KG1 (cell line): ENCODE measurements around the gene AHRR.
"Not testable (repeated sequence)": the region's sequence is repeated elsewhere in the genome, so short reads cannot be mapped to it uniquely, and the experiment has no call there.

Source experiments
- DNase-seq: peaks from one replicate; lab custom pipeline; 2025; lab: John Stamatoyannopoulos, UW

AHRR gene

DNA sequence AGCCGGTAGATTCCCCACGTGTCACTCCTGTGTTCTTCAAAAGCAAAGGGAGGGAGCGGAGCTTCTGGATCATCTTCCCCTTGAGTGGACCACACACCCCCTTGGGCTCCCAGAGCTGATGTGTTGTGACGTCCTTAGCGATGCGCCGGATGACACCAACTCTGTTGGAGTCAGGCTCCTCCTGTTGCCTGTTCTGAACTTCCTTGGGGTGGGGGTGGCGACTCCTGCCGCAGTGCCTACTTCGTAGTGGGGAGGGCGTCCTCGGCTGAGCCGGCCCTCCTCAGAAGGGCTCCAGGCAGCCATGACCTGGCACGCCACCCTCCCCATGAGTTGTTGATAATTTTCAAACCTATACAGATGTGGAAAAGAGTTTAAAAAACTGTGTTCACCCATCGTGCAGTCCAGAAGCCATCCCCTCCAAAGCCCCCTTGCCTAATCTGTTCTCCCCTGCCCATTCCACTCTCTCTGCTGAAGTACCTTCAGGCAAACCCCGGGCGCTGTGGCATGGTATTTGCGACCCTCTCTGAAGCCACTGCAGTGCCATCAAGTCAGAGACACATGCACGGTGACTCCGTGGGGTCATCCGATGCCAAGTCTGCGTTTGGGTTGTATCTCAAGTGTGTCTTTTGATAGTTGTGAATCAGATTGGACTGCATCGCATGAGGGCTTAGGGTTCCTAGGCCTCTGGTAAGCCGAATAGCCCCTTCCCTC, 138.2 kb downstream of the AHRR start:
- DNase-seq, result no peak

DNA sequence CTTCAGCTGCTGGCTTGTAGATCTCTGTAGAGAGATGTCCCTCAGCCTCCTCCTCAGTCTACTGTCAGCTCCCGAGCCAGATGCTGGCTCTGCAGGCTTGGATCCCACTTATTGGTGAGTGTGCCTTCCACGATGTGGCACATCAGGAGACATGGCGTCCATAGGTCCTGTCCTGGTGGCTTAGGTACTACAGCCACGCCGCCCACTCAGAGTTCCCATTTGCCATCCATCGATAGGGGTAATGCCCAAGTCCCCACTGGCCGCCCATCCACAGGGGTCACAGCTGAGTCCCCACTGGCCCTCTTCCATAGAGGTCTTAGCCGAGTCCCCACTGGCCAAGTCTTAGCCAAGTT, 138.7 kb downstream of the AHRR start:
- DNase-seq, result no peak

DNA sequence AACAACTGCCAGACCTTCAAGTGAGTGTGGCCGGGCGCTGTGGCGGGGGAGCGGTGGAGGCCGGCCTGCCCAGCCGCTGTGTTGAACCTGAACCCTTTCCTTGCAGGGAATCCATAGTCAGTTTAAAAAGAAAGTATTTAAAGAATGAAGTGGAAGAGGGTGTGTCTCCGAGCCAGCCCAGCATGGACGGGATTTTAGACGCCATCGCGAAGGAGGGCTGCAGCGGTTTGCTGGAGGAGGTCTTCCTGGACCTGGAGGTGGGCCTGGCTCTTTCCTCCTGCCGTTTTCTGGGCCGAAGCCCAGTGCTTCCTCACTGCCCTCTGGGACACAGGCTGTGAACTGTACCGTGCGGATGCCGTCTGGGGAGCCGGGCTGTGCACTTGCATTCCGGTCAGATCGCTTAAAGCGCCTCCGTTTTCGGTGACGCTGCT, 140.6 kb downstream of the AHRR start:
- DNase-seq, result no peak

DNA sequence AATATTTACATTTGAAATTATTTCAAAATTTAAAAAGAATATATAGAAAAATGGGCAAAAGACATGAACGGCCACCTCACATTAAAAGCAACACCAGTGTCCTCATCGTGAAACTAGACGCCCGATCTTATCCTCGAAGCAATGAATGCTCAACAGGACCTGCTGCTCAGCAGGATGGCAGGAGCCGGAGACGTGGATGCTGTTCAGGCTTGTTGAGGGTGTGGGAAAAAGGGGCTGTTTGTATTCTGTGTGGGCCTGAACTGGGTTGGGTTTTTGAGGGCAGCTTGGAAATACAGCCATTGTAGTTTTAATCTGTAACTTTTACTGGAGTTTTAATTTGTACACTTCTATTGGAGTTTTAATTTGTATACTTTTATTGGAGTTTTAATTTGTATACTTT, 141.8 kb downstream of the AHRR start:
- DNase-seq, result no peak

DNA sequence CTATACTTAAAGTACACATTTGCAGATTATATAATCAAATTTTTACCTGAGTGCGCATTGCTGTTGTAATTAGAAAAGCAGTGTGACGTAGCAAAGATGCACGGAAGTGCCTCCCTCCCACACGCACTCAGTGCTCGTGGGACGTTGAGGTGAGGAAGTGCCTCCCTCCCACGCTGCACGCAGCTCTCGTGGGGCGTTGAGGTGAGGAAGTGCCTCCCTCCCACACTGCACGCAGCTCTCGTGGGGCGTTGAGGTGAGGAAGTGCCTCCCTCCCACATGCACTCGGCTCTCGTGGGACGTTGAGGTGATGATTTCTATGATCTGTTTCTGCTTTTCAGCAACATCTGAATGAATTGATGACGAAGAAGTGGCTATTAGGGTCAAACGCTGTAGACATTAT, 142.4 kb downstream of the AHRR start:
- DNase-seq, result no peak

DNA sequence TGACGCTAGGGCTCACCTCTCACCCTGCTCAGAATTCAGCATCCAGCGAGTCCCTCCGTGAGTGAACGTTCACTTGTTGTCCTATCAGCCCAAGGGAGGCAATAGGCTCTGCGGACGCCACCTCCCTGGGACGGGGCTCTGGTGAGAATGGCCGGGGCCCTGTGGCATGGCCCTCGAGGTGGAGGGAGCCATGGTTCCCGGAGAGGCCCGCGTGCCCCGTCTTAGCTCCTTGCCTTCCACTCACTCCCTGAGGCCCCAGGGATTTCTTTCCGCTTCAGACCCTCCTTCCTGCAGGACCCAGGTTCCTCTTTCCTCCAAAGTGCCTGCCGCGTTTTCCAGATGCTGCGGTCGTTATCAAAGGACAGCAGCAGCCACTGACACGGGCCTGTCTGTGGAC, 142.9 kb downstream of the AHRR start:
- no peak for DNase-seq

DNA sequence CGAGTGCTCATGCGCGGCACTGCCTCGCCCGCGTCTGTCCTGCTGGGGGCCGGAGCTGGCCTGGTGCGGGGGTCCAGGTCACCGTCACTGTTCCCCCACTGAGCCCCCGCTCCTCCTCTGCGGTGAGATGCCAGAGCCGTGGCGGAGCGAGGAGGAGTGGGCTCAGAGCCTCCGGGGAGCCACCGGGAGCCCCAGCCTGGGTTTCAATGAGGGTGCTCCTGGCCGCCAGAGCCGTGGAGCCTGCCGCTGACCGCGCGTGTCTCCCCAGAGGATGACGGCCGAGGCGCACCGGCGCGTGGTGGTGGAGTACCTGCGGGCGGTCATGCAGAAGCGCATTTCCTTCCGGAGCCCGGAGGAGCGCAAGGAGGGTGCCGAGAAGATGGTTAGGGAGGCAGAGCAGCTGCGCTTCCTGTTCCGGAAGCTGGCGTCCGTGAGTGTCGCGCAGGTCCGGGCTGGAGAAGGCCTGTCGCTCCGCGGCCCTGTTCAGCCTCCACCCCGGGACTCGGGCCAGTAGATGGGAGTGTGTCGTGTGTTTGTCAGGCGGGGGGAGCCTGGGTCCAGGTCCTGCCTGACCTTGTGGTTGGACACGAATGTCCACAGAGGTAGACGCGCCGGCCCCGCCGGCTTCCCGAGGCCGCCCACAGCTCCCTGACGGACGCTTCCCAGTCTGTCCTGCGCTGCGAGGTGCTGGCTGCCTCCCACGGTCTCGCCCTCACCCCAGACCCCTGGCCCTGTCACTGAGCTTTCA, 143.5 kb downstream of the AHRR start:
- no peak for DNase-seq

DNA sequence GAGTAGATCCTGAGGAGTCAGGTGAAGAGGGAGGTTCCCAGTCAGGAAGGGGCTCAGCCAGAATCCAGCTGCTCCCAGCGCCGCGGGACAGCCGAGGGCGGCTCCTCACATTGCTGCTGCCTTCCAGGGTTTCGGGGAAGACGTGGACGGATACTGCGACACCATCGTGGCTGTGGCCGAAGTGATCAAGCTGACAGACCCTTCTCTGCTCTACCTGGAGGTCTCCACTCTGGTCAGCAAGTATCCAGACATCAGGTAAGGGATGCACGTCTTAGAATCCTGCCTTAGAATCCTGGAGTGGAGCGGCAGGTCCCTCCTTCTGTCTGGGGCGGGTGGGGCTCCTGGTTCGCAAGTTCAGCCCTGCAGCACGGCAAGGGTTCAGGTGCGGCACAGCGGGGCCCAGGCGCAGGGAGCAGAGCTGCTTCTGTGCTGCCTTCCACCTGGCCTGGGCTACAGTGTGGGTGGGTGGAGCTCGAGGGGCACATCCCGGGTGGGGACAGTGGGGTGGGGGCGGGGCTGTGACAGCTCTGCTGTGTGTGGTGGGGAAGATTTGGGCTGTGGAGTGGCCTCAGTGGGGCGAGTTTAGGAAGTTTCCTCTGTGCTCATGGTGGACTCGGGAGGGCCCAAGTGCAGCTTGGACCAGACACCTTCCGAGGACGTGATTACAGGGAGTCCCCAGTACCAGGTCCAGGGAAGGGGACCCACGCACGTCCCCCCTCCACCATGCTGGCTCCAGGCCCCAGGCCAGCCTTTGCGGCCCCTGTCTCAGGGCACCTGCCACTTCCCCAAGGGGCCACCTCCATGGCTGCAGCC, 144.3 kb downstream of the AHRR start:
- DNase-seq, result no peak

DNA sequence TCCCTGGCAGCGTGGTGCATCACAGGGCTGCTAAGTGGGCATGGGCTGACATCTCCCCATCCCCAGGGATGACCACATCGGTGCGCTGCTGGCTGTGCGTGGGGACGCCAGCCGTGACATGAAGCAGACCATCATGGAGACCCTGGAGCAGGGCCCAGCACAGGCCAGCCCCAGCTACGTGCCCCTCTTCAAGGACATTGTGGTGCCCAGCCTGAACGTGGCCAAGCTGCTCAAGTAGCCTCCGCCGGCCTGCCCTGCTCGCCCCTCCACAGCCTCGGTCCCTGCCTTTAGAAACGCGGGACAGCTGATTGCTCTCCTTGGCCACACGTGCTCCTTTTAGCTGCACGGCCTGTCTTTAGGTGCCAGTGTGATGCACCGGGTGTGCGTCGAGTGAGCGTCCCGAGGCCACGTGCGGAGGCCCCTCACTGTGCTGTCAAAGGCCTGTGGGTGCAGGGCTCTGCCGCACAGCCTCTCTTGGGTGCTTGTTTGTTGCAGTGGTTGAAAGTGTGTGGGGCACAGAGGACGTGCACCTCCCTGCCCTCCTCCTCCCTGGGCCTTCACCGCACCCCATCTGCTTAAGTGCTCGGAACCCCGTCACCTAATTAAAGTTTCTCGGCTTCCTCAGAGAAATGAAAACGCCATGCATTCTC, 145.3 kb downstream of the AHRR start:
- no peak for DNase-seq

DNA sequence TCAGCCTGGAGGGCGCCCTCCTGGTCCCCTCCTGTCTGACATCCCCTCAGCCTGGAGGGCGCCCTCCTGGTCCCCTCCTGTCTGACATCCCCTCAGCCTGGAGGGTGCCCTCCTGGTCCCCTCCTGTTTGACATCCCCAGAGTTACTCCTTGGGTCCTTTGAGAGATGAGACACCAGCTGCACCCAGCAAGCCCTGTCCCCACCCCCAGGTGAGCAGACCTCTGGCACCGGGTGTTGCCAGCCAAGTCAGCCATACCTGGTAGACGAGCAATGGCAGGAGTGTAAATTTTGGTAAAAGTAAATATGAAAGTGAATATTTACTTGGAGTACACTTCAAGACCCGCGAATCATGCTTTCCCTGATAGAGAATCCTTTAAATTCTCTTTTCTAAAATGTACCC, 146.9 kb downstream of the AHRR start:
- no peak for DNase-seq

DNA sequence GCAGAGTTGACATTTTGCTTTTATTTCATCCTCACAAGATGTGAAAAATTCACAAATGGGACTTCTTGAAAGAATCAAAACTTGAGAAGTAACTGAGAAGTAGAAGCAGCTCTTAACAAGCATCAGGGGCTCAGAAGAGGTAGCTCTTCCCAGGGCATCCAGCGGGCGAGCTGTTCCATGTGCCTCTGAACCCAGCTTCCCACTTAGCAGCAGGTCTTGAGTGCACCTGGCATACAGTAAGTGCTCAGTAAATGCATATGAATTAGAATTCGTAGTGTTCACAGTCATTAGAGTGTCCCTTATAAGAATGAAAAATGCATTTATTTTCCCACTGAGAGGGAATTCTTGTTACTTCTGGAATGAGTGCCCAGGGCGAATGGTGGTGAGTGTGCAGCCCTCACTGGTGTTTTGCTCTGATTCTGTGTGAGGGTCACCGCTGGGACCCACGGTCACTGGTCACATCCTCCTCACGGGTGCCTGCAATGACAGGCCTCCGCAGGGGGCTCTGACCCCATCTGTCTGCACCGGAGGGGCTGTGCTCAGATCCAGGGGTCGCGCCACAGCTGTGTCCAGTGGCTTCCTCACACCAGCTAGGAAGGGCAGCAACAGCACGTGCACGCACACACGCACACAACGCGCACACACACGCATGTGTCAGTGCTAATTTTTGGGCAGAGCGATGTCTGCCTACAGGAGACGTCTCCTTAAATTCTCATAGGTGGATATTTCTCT, 148.4 kb downstream of the AHRR start:
- no peak for DNase-seq

DNA sequence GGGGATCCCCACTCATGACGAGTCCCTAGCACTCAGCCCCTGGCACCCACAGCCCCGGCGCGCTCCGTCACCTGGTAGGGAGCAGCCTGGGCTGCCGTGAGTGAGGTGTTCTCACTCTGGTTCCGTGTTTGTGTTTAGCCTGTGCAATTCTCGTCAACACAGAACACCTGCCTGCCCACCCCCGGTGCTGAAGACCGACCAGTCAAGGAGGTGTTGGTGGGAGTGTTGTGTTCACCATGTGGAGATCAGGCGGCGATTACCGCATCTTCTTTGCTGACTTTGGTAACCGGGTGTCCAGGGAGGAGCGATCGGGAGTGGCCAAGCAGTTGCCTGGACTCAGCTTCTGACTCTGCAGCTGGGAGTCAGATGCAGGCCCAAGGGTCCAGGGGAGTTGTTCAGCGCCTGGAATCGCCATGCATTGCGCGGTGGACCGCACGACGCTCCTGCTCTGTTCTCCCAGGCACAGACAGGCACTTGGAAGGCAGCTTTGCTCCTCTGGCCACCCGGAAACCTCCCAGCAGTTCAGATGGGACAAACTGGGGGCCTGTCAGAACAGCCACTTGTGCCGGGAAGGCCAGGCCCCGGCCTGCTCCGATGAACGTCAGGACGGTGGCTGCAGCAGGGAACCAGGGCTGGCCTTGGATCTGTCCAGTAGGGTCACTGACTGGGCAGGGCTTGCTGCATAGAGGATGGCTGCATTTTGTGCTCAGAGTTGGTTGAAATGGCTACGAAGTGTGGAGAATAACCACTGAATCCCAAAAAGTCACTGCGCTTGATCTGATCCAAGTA, 149.6 kb downstream of the AHRR start:
- DNase-seq, result no peak

DNA sequence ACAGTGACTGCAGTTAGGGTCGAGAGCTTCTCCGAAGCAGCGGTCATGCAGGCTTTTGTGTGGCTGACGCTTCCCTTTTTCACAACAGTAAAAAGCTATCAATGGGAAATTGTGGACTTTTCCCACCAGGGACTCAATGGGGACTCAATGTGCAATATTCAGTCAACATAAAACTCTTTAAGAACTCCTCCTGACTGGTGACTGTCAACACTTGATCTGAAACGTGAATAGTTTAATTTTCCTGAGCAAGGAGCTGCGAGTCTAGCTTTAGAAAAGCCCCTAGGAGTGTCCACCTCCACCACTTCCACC, 150.2 kb downstream of the AHRR start:
- DNase-seq, result no peak

DNA sequence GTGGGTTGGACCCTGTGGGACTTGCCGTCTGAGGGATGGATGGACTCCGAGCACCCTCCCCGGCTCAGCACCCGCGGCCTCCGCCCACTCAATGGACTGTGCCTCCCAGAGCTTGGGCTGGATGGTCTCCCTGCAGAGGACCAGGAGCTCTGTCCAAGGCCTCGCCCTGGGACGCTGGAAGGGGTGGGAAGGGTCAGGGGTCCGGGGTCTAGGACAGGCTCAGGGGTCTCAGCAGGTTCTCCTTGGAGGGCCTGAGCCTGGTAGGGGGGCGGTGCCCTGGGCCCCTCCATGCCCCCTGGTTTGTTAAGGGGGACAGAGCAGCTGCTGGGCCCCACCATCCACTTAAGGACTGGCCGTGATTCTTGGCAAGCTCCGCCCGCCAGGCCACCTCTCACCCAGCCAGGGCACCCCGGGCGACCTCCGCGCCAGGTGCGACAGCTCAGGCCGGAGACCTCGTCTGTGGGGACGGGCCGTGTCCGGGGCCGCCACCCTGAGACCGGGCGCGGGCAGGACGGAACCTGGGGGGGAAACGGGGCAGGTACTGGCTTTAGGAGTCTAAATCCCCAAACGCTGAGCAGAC, 150.7 kb downstream of the AHRR start:
- DNase-seq, result no peak

DNA sequence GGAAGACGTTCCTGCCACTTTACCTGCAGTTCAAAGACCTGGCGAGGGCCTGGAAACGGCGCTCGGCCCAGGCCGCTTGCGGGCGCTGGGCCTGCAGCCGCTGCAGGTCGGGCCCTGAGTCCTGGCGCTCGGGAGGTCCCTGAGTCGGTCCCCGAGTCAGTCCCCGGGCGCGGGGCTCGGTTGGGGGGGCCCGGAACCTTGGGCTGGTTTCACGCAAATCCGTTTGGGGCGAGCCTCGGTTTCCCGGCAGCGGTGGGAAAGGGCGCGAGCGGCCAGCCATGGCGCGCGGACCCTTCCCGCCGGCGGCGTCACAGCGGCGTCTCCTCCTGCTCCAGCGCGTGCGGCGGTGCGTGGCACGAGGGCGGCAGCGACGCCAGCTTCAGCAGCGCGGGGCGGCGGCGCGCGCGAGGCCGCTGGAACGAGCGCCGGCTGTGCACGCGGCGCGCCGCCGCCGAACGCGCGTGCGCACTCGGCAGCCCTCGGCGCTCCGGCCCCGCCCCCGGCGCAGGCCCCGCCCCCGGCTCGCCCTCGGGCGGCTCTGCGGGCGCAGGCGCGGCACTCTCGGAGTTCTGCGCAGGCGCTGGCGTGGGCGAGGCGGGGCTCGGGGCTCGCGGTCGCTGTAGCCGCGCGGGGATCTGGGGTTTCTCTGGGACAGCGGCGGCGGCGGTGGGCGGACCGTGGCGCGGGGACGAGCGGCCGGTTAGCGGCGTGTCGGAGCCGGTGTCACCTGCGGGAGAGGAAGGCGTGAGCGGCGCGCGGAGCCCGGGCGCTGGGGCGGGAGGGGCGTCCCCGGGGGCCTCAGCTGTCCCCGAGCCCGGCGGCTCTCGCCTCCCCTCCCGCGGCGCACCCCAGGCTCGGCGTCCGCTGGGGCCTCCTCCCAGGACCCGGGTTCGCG, 151.4 kb downstream of the AHRR start:
- peak; percentile 29 for DNase-seq

DNA sequence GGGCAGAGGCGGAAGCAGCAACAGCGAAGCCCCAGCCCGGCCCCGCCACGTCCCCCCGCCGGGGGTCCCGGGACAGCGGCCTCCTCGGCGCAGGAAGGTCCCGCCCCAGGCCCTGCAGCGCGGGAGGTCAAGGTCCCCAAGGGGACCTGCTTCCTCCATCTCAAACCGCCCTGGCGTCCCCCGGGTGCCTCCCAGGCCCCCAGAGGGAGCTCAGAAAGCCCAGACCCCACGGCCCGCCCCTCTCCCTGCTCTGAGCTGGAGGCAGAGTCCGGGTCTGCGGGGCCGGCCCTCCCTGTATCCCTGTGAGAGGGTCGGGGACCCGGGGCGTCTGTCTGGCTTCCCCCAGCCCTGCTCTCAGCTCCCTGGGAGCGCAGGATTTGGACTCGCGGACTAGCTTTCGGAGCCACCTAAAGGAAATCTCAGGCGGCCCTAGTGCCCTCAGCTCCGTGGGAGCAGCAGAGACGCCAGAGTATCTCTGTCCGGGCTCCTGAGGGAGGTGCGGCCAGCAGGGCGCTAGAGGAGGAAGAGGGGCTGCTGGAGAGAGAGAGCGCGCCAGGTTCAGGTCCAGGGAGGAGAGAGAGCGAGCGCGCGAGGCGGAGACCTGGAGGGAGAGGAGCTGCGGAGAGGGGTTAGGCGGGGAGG, 152.2 kb downstream of the AHRR start:
- peak; percentile 23 for DNase-seq

DNA sequence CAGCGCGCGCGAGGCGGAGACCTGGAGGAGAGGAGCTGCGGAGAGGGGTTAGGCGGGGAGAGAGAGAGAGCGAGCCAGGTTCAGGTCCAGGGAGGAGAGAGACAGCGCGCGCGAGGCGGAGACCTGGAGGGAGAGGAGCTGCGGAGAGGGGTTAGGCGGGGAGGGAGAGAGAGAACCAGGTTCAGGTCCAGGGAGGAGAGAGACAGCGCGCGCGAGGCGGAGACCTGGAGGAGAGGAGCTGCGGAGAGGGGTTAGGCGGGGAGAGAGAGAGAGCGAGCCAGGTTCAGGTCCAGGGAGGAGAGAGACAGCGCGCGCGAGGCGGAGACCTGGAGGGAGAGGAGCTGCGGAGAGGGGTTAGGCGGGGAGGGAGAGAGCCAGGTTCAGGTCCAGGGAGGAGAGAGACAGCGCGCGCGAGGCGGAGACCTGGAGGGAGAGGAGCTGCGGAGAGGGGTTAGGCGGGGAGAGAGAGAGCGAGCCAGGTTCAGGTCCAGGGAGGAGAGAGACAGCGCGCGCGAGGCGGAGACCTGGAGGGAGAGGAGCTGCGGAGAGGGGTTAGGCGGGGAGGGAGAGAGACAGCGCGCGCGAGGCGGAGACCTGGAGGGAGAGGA, 152.8 kb downstream of the AHRR start:
- not testable (repeated sequence) for DNase-seq

DNA sequence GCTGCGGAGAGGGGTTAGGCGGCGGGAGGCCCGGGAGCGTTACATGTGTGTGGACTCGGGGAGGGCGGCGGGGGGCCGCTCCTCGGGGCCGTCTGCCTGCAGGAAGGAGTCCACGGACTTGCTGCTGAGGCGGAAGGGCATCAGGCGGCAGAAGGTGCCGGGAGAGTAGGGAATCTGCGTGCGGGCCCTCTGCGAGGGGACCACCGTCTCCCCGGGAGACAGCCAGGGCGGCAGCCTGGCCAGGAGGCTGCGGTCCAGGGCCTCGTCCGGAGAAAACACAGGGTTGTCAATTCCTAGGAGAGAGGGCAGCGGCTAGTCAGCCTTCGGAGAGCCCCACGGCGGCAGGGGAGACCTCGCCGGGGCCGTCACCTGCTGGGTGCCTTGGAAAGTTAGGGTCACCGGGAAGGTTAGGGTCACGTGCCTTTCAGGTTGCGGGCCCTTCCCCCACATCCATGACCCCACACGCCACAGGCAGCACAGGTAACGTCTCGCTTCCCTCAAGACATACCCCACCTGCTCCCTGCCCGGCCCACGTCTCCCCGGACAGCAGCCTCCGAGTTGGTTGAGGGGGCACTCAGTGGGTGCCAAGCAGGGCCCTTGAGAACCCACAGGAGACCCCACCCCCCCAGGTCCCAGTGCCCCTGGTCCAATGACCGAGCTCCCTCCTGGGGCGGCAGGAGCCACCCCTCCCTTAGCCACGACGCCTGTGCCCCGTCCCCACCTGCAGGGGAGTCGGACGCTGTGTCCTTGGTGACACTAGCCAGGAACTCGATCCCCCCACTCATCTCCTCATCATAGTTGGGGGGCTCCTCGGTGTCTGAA, 153.5 kb downstream of the AHRR start:
- DNase-seq, result no peak
